NCI-H2196 (cell line): ENCODE data around the gene SEPTIN11.
"Not testable (repeated sequence)": the region's sequence is repeated elsewhere in the genome, so short reads cannot be mapped to it uniquely, and the experiment has no call there.

Source experiments
- DNase-seq: peaks from one replicate; lab custom pipeline; 2025; ENCODE audit not compliant: unreplicated experiment; lab: John Stamatoyannopoulos, UW

The SEPTIN11 gene

GRCh38 chr4:76951672-76952010 lies 2.1 kb downstream of the SEPTIN11 start:
- no peak for DNase-seq

DNA sequence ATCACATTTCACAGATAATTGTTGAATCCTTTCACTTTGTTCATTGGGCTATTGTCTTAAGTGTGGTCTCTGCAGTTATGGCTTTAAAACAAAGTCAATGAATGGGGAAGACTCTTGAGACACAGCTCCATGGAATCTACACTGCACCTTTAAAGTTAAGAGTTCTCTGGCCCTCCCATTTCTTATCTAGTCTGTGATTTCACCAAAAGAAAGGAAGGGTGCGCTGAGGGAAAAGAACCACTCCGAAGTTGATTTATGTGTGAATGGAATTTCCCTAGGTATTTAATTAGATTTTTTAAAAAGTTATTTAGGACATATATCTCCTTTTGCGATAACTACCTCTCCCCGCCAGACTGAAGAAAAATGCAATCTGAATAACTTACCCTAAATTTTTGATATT lies 2.5 kb downstream of the SEPTIN11 start:
- DNase-seq: no peak

DNA sequence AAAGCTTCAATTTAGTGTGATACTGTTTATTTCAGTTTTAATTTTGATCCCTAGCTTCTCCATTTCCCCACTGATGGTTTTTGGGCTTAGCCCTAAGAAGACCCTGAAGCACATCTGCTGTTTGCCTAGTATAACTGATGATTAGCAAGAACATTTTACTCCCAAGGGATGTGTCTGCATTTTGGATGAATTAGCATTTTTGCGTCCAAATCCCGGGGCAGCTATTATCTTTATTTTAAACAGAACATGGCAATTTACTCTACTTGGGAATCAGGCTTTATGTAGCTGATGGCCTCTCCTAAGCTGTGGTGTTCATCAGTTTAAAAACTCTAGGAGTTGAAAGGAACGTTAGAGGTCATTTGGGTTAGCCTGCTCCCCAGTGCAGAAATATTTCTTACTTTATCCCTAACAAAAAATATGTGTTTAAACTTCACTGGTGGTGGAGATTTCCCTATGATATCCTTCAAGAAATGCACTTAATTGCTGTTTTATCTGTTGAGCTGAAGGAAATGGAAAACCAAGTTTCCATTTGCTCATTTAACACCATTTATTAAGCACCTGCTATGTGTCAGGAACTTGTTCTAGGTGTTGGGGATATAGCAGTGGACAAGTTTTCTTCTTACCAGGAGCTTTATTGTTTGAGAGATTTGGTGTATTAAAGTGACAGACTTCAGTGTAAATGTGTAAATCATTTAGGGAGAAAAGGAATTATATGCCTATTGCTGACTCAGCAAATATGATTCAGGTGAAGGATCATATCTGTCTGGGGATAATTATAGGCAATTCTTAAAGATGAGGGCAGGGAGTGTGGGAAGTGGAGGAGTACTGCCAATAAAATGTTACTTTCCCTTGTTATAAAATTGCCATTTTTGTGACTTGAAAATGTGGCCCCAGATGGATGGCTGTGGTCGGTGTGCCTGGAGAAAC lies 3.4 kb downstream of the SEPTIN11 start:
- DNase-seq: no peak

- DNase-seq: no peak
Observed at GRCh38 chr4:76953956-76954355, 4.4 kb downstream of the SEPTIN11 start.

- no peak for DNase-seq
Observed at GRCh38 chr4:76954489-76954888, 4.9 kb downstream of the SEPTIN11 start.

DNA sequence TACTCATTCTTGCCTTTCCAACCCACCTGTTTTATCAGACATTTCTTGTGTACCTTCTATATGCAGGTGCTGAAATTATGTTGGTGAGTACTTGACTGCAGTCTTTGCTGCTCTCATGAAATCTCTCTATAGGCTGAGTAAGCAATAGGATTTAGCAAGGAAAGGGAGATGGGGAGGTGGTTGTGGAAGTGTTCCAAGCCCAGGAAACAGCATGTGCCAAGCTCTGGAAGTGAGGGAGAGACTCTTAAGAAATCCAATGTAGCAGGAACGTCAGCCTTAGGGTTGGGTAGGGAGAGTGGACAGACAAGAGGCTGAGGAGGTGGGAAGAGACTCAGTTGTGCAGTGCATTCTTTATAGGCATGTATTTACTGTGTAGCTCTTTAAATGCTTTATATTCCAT lies 5.6 kb downstream of the SEPTIN11 start:
- no peak for DNase-seq

GRCh38 chr4:76957004-76957738 lies 7.6 kb downstream of the SEPTIN11 start:
- DNase-seq: no peak

- DNase-seq: no peak
Observed at GRCh38 chr4:76958891-76959290, 9.3 kb downstream of the SEPTIN11 start.

GRCh38 chr4:76960014-76960413 lies 10.5 kb downstream of the SEPTIN11 start:
- no peak for DNase-seq

GRCh38 chr4:76962406-76963130 lies 13.0 kb downstream of the SEPTIN11 start:
- DNase-seq: no peak

- DNase-seq: no peak
Observed at GRCh38 chr4:76963131-76963750, 13.7 kb downstream of the SEPTIN11 start.

DNA sequence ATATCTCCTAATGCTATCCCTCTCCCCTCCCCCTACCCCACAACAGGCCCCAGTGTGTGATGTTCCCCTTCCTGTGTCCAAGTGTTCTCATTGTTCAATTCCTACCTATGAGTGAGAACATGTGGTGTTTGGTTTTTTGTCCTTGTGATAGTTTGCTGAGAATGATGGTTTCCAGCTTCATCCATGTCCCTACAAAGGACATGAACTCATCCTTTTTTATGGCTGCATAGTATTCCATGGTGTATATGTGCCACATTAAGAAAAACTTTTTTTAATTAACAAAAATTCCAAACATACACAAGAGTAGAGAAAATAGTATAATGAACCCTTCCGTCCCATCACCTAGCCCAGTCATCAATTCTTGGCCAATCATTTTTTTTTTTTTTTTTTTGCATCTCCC lies 14.4 kb downstream of the SEPTIN11 start:
- DNase-seq: not testable (repeated sequence)

DNA sequence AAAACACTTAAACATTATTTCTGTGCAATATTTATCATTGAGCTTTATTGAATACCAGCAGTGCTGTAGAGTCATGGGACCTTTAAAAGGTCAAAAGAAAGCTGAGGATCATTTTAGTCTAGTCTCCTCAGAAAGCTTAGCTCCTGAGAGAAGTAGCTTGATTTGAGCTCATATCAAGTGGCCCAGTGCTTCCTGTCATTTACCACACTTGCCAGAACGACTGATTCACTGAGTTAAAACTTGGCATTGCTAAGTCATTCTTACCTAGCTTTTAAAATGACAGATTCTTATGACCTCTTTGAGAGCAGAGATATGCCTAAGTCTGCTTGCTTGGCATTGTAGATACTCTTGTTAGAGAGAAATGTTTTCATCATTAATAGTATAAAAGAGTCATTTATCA lies 15.2 kb downstream of the SEPTIN11 start:
- DNase-seq: no peak

DNA sequence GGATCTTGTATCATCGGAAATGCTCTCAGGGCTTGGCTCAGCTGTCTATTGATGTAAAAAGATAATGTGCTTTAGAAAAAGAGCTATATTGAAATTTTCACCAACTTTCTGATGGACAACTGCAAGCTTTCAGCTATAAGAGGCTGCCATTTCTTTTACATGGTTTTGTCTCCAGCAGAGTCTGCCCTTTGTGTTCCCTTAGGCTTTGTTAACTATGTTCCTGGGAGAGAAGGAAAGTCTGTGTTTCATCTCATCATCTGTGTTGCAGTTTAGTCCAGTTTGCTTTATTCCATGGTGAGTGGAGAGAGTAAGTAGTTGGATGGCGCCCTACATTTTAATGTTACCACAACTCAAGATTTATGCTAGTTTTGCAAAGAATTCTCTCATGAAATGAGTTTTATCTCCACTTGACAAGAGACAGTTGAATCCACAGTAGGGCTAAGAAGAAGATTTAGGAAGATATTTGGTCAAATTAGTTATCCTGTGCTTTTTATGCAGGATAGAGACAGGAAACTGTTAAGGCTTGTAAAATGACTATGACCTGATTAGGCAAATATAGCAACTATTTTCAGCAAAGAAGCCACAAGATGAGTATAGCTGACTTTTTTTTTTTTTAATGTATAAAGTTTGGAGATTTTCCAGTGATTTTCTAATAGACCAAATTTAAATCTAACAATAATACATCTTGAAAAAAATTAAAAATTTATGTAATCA lies 16.5 kb downstream of the SEPTIN11 start:
- no peak for DNase-seq

GRCh38 chr4:76968937-76969336 lies 19.4 kb downstream of the SEPTIN11 start:
- DNase-seq: no peak

GRCh38 chr4:76969495-76969894 lies 19.9 kb downstream of the SEPTIN11 start:
- no peak for DNase-seq

GRCh38 chr4:76969941-76970529 lies 20.5 kb downstream of the SEPTIN11 start:
- no peak for DNase-seq

DNA sequence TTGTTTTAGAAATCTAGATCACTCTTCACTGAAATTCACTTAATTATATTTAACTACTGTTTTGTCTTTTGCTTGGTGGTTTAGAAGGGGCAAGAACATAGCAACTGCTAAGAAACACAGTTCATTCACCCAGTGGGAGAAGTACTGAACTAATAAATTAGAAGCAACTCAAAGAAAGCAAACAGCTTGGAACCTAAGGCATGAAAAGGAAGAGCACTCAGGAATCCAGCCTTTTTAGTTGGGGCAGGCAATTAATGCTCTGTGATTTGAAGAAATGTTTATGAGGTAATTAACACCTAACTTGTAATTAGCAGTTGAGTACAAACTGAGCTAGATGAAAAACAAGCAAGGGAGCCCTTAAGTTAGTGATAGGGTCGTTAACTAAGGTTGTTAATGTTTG lies 22.8 kb downstream of the SEPTIN11 start:
- no peak for DNase-seq

- DNase-seq: no peak
Observed at GRCh38 chr4:76974150-76974549, 24.6 kb downstream of the SEPTIN11 start.

DNA sequence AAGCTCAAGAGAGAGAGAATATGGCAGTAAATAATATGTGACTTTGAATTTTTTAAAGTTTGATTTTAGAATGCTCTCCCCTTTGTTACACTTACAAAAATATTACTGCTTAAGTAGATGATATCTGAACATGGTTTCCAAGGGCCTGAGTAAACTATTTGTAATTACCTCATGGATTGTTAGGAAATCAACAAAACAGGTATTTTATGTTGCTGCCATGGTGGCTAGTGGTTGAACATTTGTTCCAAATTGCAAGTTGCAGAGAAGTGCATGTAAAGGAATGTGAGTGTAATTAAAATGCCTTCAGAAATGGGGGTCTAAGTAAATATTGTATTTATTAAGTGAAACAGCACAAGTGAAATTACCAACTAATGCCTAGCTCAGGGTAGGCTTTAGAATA lies 27.6 kb downstream of the SEPTIN11 start:
- DNase-seq: no peak
